Central memory CD8-positive, alpha-beta T cell (primary cell): ENCODE measurements around the gene PAFAH1B1.
"Not testable (repeated sequence)": the region's sequence is repeated elsewhere in the genome, so short reads cannot be mapped to it uniquely, and the experiment has no call there.

Experiments
- ATAC-seq: fragments of 150-1000 bp; cut with Tn5 transposase; replicated peaks from 2 replicates; pipeline ENCODE4 v1.10.0; 2022; ENCODE audit warnings: mild to moderate bottlenecking, moderate FRiP score, moderate number of reproducible peaks; ENCODE audit not compliant: poor library complexity, severe bottlenecking; ENCODE audit errors: extremely low read depth
- DNase-seq, 2 donors: peaks; one replicate each; pipeline ENCODE4 v3.0.0; 2021; ENCODE audit warnings: low spot score in 2 of 2
- H3K27ac Mint-ChIP-seq: one replicate; pipeline ENCODE4 v1.8.0; 2022; ENCODE audit warnings: low read depth, mild to moderate bottlenecking, moderate library complexity, mixed read lengths
- H3K27me3 Mint-ChIP-seq: one replicate; pipeline ENCODE4 v1.8.0; 2022; ENCODE audit warnings: mixed read lengths
- H3K36me3 Mint-ChIP-seq: one replicate; pipeline ENCODE4 v1.8.0; 2022; ENCODE audit warnings: mild to moderate bottlenecking, moderate library complexity, mixed read lengths; ENCODE audit not compliant: insufficient read depth
- H3K4me1 Mint-ChIP-seq: one replicate; pipeline ENCODE4 v1.8.0; 2022; ENCODE audit warnings: mixed read lengths
- H3K4me3 Mint-ChIP-seq: one replicate; pipeline ENCODE4 v1.8.0; 2022; ENCODE audit warnings: mild to moderate bottlenecking, moderate library complexity, mixed read lengths
- H3K9me3 Mint-ChIP-seq: one replicate; pipeline ENCODE4 v1.8.0; 2022; ENCODE audit warnings: mixed read lengths

The PAFAH1B1 gene

DNA sequence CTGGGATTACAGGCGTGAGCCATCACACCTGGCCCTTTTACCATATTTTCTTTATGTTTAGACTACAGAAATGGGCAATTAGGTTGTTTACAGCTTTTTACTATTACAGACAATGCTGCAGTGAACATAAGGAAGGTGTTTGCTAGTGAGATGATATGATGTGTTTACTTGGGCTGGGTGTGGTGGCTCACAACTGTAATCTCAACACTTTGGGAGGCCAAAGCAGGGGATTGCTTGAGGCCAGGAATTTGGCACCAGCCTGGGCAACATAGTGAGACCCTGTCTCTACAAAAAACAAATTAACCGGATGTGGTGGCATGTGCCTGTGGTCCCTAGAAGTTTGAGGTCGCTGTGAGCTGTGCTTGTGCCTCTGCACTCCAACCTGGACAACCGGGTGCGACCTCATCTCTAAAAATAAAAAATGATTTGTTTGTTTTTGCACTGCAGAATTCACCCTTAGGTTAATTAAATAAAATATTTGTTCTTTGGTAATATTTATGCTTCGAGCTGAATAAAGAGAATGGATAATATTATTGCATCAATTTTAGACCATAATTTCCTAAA lies 15.0 kb downstream of the PAFAH1B1 start:
- Mint-ChIP-seq H3K27ac (peak overlapping the region; percentile 73), H3K4me3 (peak overlapping the region; percentile 21), H3K36me3 (peaks cover 21% of the 10 kb centered on the region), H3K4me1 (peaks cover 53% of the 10 kb centered on the region), H3K27me3 (no peaks in the 10 kb centered on the region), H3K9me3 (no peaks in the 10 kb centered on the region)
- DNase-seq: no peak
- ATAC-seq: no peak

DNA sequence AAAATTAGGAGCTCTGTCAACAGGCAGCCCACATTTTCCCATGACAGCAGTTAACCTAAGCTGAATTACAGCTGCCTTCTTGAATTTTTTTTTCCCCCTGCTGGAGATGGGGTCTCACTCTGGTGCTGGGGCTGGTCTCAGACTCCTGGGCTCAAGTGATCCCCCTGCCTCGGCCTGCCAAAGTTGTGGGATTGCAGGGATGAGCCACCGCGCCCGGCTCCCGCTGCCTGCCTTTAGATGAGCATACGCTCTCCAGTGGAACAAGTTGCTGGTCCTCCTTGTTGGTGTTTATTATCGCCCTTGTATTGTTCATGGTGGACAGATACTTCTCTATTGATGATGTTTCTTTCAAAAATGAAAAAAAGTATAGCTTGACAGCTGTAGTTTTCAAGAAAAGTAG lies 15.6 kb downstream of the PAFAH1B1 start:
- Mint-ChIP-seq H3K27ac (peak overlapping the region; percentile 73), H3K36me3 (peaks cover 23% of the 10 kb centered on the region), H3K27me3 (no peaks in the 10 kb centered on the region), H3K4me3 (peak overlapping the region; percentile 21), H3K9me3 (no peaks in the 10 kb centered on the region), H3K4me1 (peaks cover 57% of the 10 kb centered on the region)
- ATAC-seq (no peak), DNase-seq (no peak)

DNA sequence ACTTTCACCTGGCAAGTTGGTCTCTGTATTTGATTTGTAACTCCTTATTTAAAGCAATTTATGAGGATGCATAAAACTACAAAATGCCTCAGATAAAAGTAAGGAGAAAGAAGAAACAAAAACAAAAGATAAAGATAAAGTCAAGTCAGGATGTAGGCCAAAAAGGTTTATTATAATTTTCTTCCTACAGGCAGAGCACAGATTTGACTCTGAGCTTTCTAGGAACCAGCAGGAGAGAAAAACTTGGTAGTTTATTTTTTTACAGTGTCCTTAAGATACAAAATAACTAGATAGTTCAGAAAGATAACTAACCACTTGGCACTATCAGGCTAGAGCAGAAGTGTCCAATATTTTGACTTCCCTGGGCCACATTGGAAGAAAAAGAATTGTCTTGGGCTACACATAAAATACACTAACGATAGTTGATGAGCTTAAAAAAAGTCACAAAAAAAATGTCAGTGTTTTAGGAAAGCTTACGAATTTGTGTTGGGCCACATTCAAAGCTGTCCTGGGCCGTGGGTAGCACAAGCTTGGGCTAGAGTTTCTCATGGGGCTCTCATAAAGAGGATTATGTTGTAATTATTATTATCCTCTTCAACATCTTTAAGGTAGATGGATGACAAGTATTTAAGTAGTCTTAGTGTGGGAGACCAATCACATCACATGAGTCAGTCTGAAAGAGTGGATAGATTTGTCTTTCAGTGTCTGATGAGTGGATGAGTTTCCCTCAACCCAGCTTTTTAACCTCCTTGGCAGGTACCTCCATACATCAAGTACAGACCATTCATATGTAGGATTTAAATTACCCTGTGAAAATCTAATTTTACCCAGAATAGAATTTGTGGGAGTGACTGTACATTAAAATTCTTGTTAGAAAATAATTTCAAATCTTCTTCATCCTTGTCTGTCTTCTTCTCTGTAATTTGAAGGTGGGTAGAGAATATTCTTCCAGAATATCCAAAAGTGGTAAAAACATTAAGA lies 17.0 kb downstream of the PAFAH1B1 start:
- peaks cover 15% of the 10 kb centered on the region for H3K36me3 Mint-ChIP-seq
- no peak overlapping the region for H3K4me3 Mint-ChIP-seq
- DNase-seq: no peak
- no peak overlapping the region for H3K27ac Mint-ChIP-seq
- no peaks in the 10 kb centered on the region for H3K27me3 Mint-ChIP-seq
- peaks cover 46% of the 10 kb centered on the region for H3K4me1 Mint-ChIP-seq
- no peaks in the 10 kb centered on the region for H3K9me3 Mint-ChIP-seq
- no peak for ATAC-seq

DNA sequence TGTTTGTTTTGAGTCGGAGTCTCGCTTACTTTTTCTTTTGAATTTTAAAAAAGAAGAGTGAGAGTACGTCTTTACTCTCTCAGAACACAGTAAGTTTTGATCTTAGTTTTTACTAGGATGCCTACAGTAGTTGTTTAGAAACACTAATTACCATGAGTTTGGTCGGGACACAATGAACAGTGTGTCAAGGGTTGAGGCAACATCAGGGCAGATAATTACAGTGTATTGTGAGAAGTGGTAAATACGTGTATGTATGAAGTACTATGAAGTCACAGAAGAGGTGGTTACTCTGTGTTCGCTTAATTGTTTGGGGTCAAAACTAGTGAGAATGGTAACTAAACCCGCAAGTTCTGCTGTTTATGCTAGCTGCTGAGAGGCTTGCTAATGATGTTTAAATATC lies 18.2 kb downstream of the PAFAH1B1 start:
- Mint-ChIP-seq H3K27ac (no peak overlapping the region), H3K4me3 (no peak overlapping the region), H3K9me3 (no peaks in the 10 kb centered on the region), H3K36me3 (peaks cover 22% of the 10 kb centered on the region), H3K27me3 (no peaks in the 10 kb centered on the region), H3K4me1 (peaks cover 53% of the 10 kb centered on the region)
- ATAC-seq (no peak), DNase-seq (no peak)

DNA sequence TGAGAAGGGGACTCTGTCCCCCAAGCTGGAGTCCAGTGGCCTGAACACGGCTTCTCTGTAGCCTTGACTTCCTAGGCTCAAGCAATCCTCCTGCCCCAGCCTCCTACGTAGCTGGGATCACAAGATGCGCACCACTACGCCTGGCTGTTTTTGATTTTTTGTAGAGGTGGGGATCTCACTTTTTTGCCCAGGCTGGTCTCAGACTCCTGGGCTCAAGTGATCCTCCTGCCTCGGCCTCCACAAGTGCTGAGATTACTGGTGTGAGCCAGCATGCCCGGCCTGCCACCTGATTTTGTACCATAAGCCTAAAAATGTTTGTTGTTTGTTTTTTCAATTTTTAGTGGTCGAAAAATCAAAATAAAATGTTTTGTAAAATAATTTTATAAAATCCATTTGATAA lies 19.2 kb downstream of the PAFAH1B1 start:
- DNase-seq: no peak
- no peak for ATAC-seq
- no peak overlapping the region for H3K27ac Mint-ChIP-seq
- H3K27me3 Mint-ChIP-seq: no peaks in the 10 kb centered on the region
- H3K4me1 Mint-ChIP-seq: peaks cover 61% of the 10 kb centered on the region
- H3K36me3 Mint-ChIP-seq: peaks cover 25% of the 10 kb centered on the region
- no peak overlapping the region for H3K4me3 Mint-ChIP-seq
- no peaks in the 10 kb centered on the region for H3K9me3 Mint-ChIP-seq

DNA sequence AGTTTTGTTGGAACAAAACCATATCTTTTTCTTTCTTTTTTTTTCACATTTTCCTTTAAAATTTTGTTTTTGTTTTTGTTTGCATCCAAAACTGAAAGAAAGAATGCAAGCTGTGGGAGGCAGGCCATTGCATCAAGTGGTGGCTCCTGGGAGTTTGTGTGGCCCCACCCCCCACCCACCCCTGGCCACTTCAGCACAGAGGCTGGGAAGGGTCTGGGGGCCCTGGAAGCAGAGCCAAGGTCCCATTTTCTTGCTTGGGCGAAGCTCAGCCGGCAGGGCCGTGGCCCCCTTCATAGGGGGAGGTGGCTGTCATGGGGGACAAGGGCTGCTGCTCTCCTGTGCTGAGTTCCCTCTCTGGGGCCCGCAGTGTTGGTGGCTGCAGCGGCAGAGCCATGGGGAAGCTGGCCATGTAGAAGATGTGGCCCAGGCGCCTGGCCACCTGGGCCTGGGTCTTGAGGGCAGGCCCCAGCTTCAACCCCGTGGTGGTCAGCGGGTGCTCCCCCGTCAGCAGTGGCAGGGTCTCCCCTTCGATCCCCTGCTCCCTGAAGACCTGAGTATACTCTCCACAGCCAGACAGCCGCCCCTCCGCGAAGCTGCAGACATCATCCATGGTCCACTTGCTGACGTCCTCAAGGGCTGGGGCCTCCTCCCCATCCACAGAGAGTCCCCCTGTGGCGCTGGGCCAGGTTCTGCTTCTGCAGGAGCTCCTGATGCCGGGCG lies 19.8 kb downstream of the PAFAH1B1 start:
- peaks cover 59% of the 10 kb centered on the region for H3K4me1 Mint-ChIP-seq
- H3K27ac Mint-ChIP-seq: no peak overlapping the region
- no peaks in the 10 kb centered on the region for H3K27me3 Mint-ChIP-seq
- H3K4me3 Mint-ChIP-seq: no peak overlapping the region
- DNase-seq: no peak
- peaks cover 30% of the 10 kb centered on the region for H3K36me3 Mint-ChIP-seq
- ATAC-seq: no peak
- H3K9me3 Mint-ChIP-seq: no peaks in the 10 kb centered on the region

DNA sequence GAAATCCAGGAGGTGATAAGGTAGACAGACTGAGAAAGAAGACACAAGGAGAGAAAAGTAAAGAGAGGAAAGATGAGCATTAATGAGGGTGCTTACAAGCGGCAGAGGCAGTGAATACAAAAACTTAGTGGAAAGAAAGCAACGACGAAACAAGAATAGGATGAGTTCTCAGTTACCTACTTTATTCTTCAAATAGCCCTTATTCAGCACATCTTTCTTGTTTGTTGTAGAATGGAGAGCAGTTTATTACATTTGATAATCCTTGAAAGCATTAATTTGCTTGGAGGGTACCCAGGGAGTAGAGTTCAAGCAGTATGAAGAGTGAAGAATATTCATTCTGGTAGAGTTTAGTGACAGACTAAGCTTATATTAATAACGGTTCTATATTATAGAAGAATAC lies 22.4 kb downstream of the PAFAH1B1 start:
- peaks cover 22% of the 10 kb centered on the region for H3K36me3 Mint-ChIP-seq
- no peaks in the 10 kb centered on the region for H3K9me3 Mint-ChIP-seq
- H3K27ac Mint-ChIP-seq: peak overlapping the region; percentile 22
- DNase-seq: no peak
- H3K27me3 Mint-ChIP-seq: no peaks in the 10 kb centered on the region
- peaks cover 50% of the 10 kb centered on the region for H3K4me1 Mint-ChIP-seq
- H3K4me3 Mint-ChIP-seq: no peak overlapping the region
- ATAC-seq: no peak

DNA sequence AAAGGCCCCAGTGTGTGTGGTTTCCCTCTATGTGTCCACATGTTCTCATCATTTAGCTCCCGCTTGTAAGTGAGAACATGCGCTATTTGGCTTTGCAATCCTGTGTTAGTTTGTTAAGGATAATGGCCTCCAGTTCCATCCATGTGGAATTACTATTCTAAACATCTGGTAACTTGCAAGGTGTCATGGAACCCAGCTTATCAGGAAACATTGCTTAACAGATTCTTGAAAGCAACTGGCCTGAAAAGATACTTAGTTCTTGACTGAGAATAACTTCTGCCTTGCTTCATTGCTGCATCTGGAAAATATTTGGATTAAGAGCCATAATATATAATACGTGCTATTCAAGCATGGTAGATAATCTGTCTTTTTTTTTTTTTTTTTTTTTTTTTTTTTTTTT lies 27.8 kb downstream of the PAFAH1B1 start:
- Mint-ChIP-seq H3K27ac (no peak overlapping the region), H3K4me1 (peaks cover 66% of the 10 kb centered on the region), H3K4me3 (no peak overlapping the region), H3K27me3 (no peaks in the 10 kb centered on the region), H3K9me3 (no peaks in the 10 kb centered on the region), H3K36me3 (peaks cover 36% of the 10 kb centered on the region)
- no peak for DNase-seq
- ATAC-seq: no peak

DNA sequence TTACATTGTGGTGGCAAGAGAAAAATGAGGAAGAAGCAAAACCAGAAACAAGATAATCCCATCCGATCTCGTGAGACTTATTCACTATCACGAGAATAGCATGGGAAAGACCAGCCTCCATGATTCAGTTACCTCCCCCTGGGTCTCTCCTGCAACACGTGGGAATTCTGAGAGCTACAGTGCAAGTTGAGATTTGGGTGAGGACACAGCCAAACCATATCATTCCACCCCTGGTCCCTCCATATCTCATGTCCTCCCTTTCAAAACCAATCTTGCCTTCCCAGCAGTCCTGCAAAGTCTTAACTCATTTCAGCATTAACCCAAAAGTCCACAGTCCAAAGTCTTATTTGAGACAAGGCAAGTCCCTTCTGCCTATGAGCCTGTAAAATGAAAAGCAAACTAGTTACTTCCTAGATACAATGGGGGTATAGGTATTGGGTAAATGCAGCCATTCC lies 28.5 kb downstream of the PAFAH1B1 start:
- Mint-ChIP-seq H3K27ac (peak overlapping the region; percentile 57), H3K4me1 (peaks cover 65% of the 10 kb centered on the region), H3K4me3 (peak overlapping the region; percentile 10), H3K36me3 (peaks cover 35% of the 10 kb centered on the region)
- H3K9me3 Mint-ChIP-seq, ATAC-seq, H3K27me3 Mint-ChIP-seq, DNase-seq: not testable (repeated sequence)

DNA sequence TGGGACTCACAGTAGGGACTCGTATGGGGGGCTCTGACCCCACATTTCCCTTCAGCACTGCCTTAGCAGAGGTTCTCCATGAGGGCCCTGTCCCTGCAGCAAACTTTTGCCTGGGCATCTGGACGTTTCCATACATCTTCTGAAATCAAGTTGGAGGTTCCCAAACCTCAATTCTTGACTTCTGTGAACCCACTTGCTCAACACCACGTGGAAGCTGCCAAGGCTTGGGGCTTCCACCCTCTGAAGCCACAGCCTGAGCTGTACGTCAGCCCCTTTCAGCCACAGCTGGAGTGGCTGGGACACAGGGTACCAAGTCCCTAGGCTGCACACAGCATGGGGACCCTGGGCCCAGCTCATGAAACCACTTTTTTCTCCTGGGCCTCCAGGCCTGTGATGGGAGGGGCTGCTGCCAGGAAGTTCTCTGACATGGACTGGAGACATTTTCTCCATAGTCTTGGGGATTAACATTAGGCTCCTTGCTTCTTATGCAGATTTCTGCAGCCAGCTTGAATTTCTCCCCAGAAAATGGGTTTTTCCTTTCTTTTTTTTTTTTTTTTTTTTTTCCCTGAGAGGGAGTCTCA lies 29.4 kb downstream of the PAFAH1B1 start:
- not testable (repeated sequence) for DNase-seq, H3K9me3 Mint-ChIP-seq, ATAC-seq, H3K4me3 Mint-ChIP-seq, H3K27me3 Mint-ChIP-seq
- peak overlapping the region; percentile 51 for H3K27ac Mint-ChIP-seq
- peaks cover 67% of the 10 kb centered on the region for H3K4me1 Mint-ChIP-seq
- peaks cover 29% of the 10 kb centered on the region for H3K36me3 Mint-ChIP-seq

DNA sequence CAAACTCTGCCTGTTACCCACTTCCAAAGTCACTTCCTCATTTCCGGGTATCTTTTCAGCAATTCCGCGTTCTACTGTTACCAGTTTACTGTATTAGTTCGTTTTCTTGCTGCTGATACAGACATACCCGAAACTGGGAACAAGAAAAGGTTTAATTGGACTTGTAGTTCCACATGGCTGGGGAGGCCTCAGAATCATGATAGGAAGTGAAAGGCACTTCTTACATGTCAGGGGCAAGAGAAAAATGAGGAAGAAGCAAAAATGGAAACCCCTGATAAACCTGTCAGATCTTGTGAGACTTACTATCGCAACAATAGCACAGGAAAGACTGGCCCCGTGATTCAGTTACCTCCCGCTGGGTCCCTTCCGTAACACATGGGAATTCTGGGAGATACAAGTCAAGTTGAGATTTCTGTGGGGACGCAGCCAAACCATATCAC lies 30.9 kb downstream of the PAFAH1B1 start:
- H3K9me3 Mint-ChIP-seq: no peaks in the 10 kb centered on the region
- H3K27ac Mint-ChIP-seq: peak overlapping the region; percentile 20
- peaks cover 25% of the 10 kb centered on the region for H3K36me3 Mint-ChIP-seq
- no peak for ATAC-seq
- H3K4me3 Mint-ChIP-seq: no peak overlapping the region
- H3K27me3 Mint-ChIP-seq: no peaks in the 10 kb centered on the region
- DNase-seq: no peak
- H3K4me1 Mint-ChIP-seq: peaks cover 79% of the 10 kb centered on the region

DNA sequence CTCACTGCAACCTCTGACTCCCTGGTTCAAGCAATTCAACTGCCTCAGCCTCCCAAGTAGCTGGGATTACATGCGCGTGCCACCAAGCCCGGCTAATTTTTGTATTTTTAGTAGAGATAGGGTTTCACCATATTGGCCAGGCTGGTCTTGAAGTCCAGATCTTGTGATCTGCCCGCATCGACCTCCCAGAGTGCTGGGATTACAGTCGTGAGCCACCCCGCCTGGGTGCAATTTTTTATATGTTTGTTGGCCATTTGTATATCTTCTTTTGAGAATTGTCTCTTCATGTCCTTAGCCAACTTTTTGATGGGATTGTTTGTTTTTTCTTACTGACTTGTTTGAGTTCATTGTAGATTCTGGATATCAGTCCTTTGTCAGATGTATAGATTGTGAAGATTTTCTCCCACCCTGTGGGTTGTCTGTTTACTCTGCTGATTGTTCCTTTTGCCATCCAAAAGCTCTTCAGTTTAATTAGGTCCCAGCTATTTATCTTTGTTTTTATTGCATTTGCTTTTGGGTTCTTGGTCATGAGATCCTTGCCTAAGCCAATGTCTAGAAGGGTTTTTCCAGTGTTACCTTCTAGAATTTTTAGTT lies 33.3 kb downstream of the PAFAH1B1 start:
- DNase-seq, H3K9me3 Mint-ChIP-seq, ATAC-seq, H3K27me3 Mint-ChIP-seq: not testable (repeated sequence)
- peaks cover 86% of the 10 kb centered on the region for H3K4me1 Mint-ChIP-seq
- peak overlapping the region; percentile 16 for H3K4me3 Mint-ChIP-seq
- H3K36me3 Mint-ChIP-seq: peaks cover 24% of the 10 kb centered on the region
- H3K27ac Mint-ChIP-seq: peak overlapping the region; percentile 71
